Stimulated activated naive CD4-positive, alpha-beta T cell treated with Interleukin-2 at 50 U/mL for 16 hours (primary cell): ENCODE results near the gene SPATA31C2.
"Not testable (repeated sequence)": the region's sequence is repeated elsewhere in the genome, so short reads cannot be mapped to it uniquely, and the experiment has no call there.

Experiments
- DNase-seq: peaks from one replicate; lab custom pipeline; 2025; lab: John Stamatoyannopoulos, UW

Gene SPATA31C2

DNA sequence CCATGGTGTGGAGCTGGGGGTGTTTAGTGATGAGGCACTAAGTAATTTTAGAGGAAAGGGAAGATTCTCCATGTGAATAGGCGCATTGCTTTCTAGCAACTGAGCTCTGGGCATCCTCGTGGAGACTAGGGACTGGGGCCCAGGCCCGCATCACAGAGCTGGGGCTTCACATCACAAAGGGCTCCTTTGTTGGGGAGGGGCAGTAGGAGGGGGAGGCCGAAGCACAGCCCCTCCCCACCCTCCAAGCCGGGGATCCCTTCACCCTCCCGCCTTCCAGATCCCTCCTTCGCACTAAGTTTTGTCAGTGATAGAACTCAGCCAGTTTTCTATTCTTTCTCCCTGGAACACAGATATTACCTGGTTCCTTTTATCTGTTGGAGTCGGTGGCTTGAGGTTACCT is at the start of gene SPATA31C2:
TSS of gene SPATA31C2 (minus strand) at position 101 of the 400 bp plus-strand sequence. CDS start at position 72, 29 bp downstream.
- DNase-seq, result not testable (repeated sequence)

DNA sequence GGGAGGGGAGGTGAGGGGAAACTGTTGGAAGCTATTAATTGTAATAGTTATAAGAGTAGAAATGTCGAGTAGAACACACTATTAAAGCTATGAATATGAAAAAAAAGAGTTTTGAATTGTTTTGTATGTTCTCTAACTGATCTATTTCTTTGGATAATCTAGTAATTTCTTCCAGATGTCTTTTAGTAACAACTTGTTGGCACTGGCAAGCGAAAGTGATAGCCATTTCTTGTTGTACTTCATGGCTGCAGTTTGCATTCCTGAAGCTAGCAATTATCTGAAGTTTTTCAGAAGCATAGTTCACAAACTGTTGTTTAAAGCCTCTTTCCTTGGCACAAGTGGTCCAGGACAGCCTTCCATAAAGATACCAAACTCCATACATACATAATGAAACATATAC is 49.4 kb upstream of the SPATA31C2 start:
- no peak for DNase-seq

DNA sequence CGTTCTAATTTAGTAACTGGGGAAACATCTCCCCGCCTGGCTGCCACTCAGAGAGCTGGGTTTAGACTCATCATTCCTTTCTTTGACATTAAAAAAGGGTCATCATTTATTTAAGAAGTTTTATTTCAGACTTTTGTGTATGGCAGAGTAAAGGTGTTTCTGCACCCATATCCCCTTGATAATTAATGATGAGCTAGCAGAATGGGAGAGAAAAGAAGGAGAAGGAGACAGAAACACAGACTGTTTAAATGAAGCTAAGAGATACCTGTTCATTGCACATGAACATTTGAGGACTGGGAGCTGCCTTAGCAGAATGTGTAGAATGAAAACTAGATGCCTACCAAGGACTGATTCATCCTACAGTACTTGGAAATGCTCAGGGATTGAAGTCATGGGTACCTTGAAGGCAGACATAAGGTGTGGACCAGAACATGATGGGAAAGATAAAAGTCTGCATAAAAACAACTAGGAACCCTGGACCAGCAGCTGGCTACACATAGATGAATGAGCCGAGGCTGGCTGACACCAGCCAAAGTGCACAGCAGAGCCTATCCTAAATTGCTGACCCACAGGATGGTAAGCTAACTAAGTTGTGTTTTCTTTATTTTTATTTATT is 48.3 kb upstream of the SPATA31C2 start:
- no peak for DNase-seq

DNA sequence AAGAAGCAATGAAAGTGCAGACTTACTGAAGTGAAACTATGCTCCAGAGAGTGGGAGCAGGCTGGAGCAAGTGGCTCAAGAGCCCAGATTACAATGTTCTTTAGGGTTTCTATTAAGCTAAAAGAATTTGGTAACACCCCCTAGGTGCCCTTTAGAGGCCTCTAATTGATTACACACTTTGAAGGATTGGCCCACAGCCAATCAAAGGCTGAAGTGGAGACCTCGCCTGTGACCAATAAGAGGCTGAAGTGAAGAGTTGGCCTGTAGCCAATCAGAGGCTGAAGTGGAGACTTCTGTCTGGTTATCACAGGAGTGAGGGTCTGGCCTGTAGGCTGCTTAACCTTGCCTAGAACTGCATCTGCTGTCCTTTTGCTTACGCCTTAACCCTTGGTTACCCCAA is 46.7 kb upstream of the SPATA31C2 start:
- no peak for DNase-seq

DNA sequence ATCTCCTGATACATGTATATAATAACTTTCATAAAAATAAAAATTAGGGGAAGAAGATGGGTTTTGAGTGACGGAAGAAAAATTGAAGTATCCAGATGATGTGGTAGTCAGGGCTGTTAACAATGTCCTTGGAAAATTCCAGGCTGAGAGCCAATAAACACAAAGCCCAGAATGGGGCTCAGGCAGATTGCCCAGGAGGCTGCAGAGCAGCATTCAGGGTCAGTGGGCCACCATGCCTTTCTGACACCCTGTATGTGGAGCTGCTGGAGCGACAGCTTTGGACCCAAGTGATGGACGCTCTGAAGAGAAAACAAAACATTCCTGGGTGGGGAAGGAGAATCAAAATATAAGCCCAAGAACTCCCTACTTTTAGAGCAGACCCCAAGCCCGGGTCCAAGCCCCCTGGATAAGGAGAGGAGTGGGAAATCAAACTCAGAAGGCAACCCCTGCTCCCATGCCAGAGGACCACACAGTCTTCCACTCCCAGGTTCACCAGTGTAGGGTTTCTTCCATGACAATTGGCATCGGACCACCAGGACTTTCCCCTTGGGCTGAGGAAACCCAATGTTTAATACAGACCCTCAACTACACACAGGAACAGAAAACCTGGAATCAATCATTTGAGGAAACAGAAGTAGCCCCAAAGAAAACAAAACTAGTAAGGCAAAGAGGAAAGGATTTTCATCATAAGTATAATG is 45.7 kb upstream of the SPATA31C2 start:
- DNase-seq, result no peak

DNA sequence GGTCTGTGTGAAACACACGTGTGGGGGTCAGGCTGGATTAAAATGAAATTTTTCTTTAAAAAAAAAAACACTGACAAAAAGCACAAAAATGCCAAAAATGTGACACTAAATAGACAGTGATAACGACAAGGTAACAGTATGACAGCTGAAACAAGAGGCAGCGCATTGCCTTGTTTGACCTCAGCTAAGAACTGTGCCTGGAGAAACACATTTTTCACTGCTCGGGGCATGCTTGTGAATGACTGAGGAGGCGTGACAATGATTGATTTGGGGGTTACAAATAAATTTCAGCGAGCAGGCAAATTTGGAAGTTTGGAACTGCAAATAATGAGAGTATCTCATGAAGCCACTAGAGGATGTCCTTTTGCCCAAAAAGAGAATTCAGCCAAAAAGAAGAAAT is 44.2 kb upstream of the SPATA31C2 start:
- no peak for DNase-seq

DNA sequence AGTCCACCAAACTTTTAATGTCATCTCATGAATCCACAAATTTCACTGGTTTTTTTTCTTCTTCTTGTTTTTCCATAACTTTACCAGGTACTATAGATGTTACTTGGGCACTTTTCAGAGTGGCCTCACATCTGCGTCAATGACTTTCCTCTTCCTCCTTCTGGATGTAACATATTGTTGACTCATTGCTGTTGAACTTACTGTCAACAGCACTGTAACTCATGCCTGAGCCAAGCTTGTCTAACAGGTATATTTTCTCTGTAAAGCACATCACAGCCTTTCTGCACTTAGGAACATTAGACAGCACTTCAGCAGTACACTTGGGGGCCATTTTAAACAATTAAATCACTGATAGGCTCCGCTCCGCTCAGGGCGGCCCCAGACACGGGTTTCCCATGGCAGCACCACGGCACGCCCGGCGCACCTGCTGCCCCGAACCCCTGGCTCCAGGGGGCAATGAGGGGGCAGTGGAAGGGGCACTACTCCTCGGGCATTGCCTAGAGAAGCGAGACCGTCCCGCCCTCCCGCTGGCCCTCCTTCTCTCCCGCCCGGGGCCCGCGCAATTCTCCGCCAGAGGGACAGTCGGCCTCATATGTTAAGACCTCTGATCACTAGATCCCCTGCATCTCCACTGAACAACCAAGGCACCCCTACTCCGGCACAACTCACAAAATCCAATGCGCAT is 41.9 kb upstream of the SPATA31C2 start:
- DNase-seq, result no peak

DNA sequence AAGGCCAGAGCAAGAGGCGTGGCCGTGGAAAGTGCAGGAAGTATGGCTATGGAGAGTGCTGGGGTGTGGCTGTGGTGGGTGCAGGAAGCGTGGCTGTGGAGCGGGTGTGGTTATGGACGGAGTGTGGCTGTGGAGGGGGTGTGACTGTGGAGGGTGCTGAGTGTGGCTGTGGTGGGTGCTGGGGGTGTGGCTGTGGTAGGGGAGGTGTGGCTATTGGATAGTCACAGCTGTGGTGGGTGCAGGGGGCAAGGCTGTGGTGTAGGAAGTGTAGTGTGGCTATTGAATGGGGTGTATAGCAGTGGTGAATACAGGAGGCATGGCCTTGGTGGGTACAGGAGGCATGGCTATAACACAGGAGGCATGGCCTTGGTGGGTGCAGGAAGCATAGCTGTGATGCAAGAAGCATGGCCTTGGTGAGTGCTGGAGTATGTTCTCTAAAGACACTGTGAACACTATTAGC is 40.8 kb upstream of the SPATA31C2 start:
- no peak for DNase-seq

DNA sequence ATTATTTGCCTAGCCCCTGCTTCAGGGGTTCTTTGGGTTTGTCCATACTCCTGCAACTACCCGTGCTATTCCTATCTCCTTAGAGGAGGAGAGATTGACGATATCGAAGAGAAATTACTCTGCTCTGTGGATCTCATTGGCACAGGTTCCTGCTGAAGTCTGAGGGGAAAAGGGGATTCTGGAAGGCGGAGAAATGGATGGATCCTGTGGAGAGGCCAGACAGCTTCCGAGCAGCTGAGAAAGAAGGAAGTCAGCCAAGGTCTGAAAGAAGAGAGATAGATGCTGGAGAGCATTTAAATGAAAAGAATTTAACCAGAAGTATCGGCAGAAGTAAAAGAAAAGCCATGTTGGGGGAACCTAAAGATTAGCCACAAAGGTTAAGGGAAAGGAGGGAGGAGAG is 40.4 kb upstream of the SPATA31C2 start:
- DNase-seq, result no peak

DNA sequence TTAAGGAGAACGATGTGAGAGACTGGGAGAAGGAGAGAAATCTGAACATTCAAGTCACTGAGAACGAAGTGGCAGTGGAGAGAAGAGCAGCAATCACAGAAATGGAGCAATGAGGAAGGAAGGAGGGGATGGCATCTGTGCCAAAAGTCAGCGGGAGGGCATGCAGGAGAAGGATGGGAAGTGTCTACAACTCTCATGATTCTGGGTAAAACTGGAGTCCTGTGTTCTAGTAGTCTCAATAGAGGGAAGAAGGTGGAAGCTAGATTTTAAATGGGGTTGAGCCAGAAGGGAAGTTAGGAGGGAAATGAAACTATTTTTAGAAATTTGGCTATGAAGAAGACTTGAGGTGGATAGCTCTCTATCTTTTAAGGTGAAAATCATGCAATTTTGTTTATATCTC is 39.1 kb upstream of the SPATA31C2 start:
- DNase-seq, result no peak

DNA sequence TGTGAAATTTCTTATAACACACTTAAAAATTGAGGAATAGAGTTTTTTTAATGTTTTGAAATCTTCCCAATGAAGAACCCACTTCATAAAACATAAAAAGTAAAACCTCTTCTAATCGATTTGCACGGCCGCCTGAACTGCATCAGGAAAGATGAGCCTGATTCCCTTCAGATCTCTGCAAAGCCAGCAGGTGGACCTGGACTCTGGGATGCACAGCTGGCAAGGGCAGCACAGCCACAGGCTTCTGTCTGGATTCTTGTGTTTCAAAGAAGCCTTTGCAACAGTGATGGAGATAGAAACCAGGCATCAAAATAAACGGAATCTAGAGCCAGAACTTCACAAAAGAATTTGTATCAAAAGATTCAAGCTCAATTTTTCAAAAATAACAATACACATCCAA is 36.0 kb upstream of the SPATA31C2 start:
- no peak for DNase-seq

DNA sequence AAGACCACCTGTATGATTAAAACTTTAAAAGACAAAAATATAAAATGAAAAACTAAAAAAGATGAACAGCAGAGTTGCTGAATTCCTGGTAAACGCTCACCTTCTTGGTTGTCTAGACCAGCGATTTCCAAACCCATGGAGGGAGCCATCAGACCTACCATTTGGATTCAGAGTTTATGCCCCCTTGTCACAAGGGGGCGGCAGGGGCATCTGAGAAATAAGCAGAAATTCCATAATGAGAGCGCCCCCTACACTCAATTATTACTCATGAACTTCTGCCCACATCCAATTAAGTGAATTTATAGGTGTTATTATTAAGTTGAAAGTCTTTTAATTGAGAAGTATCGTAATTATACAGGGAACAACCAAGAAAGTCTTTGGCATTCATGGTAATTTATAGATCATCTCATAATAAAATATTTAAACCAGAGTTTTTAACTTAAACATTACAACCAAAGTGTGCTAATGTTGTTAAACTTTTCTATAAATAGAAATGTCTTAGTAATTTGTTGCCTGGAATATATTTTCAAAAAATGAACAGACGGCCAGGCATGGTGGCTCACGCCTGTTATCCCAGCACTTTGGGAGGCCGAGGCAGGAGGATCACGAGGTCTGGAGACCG is 35.2 kb upstream of the SPATA31C2 start:
- peak; percentile 11 for DNase-seq

DNA sequence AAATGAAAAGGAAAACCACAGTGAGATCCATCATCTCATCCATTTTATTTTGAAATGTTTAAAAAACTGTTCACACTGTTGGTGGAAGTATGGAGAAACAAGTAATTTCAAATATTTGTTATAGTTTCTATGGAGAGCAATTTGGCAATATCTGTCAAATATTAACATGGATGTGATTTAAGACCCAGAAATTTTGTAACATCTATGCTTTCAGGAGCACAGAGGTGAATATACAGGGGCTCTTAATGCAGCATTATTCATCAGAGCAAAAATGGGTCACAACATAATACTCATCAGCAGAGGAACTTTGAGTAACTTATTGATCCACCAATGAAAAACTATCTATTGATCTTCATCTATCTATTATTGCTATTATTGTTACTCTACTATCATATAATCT is 31.4 kb upstream of the SPATA31C2 start:
- no peak for DNase-seq

DNA sequence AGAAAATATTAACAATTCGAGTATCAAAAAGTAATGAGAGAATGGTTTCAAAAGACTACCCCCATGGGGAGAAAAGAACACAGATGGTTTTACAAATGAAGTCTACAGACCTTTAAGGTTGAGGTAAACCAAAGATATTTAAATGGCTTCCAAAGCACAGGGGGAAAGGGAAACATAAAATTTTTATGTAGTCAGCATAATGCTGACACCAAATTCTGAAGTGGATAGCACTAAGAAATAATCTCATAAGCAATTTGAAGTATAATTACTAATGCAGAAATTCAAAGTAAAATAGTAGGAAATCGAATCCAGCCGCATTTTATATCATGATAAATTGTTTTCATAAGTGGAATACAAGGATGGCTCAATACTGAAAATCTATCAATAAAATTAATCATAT is 30.3 kb upstream of the SPATA31C2 start:
- DNase-seq, result no peak

DNA sequence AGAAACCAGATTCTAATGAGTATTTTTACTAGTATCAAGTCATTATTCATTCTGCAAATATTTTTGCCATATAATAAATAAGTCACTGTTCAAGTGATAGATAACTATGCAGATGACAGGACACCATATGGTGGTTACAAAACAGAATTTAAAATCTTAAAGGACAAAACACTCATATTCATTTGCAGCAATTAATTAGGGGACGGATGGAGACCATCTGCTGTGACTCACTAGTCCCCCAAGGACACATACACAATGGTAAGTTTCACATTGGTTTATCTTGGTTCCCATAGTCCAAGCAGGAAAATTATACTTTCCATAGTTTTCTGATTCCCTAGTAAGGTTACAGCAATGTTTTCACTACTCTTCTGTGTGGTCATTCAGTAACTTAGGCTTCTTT is 28.4 kb upstream of the SPATA31C2 start:
- DNase-seq, result no peak

DNA sequence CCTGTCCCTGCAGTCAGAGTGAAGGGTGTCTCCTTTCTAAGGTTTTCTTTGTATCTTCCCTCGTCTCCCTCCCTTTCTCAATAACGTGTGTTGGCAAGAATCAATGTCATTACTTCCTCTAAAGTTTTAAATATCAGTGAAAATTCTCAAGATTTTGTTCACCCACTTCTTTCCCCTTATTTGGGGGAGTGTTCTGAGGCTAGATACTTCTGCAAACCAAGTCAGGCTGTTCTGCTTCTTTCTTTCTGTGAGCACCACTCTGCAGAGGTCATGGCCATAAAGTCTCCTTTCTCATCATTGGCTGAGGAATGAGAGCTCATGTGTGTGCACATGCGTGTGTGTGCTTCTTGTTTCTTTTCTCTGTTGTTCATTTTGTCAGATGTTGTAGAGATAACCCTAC is 26.6 kb upstream of the SPATA31C2 start:
- DNase-seq, result no peak

DNA sequence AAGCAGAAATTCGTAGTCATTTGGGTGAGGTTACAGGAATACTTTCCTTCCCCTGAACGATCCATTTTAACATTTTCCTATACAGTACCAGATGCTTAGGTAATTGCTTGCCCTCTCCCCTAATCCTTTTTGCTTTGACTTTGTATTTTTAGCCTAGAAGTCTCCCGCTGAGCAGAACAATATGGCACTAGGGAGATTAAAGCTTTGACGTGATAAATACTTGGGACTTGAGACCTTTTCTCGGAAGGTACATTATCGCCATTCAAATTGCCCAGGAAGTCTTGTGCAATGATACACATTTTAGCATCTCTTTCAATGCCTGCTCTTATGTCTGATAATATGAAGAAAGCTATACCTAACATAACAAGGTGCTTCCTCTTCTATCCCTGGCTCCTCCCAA is 22.9 kb upstream of the SPATA31C2 start:
- no peak for DNase-seq

DNA sequence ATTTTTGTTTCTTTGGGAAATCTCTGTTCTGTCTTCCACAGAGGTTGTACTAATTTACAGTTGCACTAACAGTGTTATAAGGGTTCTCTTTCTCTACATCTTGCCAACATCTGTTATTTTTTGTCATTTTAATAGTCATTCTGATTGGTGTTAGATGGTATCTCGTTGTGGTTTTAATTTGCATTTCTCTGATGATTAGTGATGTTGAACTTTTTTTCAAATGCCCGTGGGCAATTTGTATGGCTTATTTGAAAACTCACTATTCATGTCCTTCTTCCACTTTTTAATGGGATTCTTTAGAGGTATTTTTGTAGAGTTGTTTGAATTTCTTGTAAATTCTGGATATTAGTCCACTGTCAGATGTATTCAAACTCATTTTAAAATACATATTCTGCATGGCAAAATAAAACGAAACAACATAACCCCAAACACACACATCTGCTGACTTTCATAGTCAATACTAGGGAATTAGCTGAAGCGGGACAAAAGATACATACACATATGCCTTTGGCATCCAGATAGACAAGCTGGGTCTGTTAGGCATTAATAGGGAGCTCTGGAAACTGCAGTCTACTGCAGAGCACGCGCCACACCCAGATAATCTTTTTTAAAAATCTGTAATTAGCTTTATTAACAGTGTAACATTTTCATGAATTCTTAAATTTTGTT is 5.8 kb upstream of the SPATA31C2 start:
- DNase-seq, result no peak

DNA sequence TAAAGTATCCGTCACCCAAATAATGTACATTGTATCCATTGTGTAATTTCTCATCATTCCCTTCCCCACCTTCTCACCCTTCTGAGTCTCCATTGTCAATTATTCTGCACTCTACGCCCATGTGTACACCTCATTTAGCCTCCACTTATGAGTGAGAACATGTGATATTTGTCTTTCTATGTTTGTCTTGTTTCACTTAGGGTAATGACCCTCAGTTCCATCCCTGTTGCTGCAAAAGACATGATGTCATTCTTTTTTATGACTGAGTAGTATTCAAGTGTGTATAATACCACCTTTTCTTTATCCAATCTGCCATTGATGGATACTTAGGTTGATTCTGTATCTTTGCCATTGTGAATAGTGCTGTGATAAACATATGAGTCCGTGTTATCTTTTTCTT is 4.9 kb upstream of the SPATA31C2 start:
- DNase-seq, result no peak

DNA sequence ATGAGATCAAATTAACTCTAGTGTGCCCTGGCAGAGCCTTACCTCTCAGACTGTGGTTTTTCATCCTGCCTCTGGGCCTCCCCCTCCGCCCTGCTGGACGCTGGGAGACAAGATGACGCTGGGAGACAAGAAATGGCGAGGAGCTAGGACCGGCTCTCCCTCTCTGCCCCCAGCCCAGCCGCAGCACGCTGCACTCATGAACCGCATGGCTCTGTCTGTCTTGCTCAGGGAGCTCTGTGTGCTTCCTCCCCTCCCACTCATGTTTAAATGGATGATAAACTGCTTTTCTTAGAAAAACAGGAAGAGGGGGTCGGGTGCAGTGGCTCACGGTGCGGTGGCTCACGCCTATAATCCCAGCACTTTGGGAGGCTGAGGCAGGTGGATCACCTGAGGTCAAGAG is 4.7 kb downstream of the SPATA31C2 start:
- DNase-seq, result not testable (repeated sequence)

DNA sequence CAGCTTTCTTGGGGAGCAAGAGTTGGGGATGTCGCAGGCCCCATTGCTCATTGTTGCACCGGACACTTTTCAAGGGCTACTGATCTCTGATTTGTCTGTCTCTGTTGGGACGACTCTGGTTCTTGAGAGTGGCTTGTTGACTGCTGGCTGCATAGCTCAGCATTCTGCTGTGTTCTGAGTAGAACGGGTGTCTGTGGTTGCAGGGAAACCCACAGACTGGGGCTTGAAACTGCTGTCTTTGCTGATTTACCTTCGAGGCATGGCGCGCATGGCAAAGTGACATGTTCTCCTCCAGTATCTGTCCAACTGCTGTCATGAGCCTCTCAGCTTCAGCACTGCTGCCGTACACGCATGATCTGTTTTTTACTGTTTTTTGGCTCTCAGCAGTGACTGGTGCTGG is 8.7 kb downstream of the SPATA31C2 start:
- DNase-seq, result not testable (repeated sequence)

DNA sequence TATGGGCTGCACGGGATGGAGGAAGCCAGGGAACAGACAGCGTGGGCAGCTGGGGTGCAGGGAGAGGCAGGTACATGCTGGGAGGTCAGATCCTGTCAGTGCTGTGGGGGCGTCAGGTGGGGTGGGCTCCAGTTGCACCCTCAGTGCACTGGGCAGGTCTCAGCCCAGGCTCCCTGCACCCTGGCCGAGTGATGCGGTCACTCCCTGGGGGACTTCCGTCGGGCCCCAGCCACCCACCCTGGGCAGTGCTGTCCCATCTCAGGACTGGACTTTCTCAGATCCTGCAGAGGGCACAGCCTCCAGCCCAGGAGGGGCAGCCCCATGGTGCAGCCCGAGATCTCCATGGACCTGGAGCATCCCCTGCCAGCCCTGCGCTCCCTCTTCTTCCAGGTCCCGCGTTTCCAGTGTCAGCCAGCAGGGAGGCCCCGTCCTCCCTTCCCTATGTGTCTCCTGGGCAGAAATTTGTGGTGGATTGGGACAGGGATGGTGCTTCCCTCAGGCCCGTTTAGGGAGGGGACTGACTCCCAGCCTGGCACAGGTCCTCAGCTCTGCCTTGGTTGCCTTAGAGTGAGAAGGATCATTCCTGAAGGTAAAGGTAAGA is 10.5 kb downstream of the SPATA31C2 start:
- DNase-seq, result not testable (repeated sequence)
